CD4-positive, alpha-beta T cell treated with Interleukin-1 beta for 1 hour (primary cell): Measurements from ENCODE around the gene SNCB.

Experiments used
- DNase-seq, 2 donors: peaks; one replicate each; pipeline ENCODE4 v3.0.0-alpha.2; 2020 to 2022

SNCB gene

DNA sequence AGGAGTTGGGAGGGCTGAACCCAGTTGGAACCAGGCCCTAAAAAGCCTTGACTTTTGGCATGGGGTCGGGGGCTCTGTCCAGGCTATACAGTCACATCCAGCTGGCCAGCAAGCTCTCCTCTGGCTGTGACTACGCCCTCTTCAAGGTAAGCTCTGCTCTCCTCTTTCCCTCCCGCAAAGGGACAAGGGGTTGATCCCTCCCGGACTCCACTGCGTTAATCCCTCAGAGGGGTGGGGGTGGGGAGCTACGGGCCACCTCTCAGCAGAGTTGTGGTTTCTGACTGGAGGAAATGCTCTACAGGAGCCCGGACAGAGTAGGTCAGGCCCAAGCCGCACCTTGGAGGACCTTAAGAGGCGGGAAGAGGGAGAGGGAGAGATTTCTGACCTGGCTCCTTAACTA is 14.0 kb upstream of the SNCB start:
- DNase-seq: no peak

DNA sequence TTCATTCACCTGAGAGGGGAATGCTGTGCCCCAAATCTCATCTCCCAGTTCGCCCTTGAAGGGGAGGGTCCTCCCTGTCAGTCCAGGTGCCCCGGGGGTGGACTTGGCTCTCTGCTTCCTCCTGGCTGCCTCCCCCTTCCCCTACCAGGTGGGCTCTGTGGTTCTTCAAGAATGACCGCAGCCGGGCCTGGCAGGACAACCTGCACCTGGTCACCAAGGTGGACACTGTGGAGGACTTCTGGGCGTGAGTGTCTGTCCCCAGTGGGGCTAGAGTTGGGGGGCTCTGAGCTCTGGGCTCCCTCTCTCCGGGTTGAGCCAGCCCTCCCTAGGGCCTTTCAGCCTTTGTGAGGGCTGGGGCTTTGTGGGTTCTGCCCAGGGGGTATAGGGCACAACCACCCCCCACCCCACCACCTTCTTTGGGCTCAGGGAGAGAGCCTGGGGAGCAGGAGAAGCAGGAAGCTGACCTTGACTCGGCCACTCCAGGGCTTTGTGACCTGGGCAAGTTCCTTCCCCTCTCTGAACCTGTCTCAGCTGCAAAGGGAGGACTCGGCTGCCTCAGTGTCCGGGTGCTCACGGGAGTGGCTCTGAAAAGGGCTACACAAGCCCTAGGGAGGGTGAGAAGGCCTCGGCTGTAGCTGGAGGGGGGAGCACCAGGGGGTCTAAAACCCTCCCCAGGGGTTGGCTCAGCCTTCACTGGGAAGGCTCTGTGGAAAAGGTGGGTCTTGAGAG is 13.3 kb upstream of the SNCB start:
- DNase-seq: no peak

DNA sequence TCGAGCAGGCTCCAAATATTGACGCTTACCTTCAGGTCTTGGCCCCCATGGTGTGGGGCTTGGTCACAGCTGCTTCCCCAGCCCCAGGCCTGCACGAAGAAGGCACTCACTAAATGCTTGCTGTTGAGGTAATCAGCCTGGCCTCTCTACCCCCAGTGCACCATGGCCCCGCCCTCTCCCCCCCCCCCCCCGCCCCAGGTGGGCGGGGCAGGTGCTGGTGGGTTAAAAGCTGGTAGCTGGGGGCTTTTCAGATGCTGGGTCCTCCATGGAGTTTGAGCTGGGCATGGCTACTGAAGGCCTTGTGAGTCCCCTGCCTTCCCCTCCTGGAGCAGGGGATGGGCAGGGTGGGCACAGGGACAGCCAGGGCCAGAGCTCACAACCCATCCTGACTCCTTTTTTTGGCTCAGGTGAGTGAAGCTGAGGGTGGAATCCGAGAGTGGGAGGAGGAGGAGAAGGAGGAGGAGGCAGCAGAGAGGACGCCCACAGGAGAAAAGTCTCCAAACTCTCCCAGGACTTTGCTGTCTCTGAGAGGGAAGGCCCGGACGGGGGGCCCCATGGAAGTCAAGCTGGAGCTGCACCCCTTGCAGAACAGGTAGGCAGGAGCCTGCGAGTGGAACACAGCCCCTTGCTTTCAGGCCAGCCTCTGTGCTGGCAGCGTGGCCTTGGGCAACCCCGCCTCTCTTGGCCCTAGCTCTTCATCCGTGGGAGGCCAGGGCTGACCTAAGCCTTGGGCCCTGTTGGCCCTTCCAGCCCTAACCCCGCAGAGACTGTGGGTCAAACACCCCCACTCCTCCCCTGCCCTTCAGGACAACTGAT is 12.5 kb upstream of the SNCB start:
- DNase-seq: no peak

DNA sequence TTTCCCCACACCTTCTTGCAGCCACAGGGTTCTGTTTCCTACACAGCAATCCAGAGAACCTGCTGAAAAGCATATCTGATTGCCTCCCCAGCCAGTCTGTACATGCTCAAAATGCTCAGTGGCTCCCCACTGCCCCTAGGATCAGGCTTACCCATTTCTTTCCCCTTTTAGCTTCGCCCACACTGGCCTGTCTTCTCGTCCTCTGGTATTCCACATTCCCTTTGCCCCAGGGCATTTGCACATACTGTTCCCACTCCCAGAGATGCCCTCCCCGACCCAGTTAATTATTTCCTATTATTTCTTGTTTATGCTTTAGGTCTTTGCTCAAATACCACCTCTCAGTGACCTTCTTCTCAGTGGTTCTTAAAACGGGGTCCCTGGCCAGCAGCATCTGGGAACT is 10.3 kb upstream of the SNCB start:
- no peak for DNase-seq

DNA sequence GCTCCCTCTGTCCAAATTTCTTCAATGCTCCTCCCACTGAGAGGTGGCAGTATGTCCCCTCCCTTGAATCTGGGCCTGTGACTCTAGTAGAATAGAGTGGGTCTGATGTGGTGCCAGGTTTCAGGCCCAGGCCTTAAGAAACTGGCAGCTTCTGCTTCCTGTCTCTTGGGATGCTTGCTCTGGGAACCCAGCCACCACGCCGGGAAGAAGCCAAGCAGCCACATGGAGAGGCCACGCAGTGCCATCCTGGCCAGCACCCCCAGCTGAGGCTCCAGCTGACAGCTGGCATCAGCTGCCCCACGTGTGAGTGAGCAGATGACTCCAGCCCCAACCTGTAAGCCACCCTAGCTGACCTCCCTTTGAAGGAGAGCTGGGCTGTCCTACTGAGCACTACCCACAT is 9.6 kb upstream of the SNCB start:
- DNase-seq: no peak

DNA sequence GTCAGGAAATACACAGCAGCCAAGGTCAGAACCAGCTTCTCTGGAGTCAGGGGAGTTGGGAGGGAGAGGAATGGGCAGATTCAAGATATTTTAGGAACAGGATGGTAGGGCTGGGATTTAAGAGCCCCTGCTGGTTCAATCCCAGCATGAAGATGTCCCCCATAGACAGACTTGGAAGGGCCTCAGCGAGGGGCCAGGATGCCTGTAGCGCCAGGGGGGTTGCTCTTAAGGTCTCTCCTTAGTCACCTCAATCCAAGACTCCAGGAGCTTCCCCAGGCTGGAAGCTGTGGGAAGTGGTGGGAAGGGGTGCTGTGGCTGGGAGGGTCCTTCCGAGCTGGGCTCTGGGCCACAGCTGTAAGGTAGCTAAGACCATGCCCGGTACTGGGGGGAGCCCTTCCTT is 8.9 kb upstream of the SNCB start:
- DNase-seq: no peak

DNA sequence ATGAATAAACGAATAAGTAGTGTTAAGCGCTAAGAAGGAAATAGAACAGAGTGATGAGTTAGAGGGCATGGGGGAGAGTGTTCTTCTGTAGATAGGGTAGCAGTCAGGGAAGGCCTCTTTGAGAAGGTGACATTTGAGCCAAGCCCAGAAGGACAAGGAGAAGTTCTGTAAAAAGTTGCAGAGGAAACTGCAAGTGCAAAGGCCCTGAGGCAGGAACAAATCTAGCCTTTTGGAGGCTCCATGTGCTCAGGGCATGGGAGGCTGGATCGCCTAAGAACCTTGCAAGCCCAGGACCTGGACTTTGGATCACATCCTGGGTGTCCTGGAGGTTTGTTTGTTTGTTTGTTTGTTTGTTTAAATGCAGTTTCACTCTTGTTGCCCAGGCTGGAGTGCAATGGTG is 8.1 kb upstream of the SNCB start:
- no peak for DNase-seq

DNA sequence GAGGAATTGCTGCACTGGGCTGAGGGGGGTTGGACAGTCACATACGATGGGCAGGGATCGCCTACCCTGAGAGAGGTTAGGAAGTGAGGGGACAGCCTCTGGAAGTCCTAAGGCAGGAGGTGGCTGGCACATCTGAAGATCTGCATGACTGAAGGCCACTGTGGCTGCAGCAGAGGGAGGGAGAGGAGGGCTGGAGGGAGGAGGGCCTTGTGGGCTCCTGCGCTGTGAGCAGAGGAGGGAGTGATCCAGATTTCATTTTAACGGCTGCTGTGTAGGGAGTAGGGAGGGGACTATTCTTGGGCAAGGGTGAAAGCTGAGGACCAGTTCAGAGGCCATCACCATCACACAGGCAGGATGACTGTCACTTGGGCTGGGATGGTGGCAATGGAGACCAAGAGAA is 7.2 kb upstream of the SNCB start:
- DNase-seq: no peak

DNA sequence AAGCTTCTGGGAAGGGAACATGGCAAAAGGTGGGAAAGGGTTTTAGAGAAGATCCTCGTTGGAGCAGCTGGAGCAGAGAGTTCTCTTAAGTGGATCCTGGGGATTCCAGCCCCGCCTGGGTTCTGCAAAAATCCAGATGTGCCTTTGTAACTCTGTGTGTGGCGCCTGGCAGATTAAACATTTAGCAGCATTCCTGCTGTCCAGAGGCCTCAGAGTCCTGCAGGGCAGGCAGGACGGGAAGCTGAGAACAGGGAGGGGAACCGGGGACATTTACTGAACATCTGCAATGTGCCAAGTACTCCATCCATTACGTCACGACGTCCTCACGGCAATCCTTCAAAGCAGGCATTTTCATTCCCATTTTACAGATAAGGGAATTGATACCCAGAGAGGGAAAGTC is 6.1 kb upstream of the SNCB start:
- DNase-seq: no peak

DNA sequence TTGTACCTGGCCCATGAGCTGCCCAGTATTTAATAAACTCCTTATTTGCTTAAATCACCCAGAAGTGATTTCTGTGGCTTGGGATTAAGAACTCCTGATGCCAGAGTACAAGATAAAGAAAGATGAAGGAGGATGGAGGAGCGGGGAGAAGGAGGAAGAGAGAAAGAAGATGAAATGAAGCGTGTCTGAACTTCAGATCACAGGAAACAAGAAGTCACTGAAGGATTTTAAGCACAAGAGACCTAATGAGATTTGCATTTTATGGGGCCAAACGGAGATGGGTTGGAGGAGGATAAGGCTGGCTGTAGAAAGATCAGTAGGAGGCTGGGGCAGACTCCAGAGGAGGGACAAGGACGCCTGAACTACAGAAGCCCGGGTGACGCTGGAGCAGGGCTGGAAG is 3.3 kb upstream of the SNCB start:
- no peak for DNase-seq

DNA sequence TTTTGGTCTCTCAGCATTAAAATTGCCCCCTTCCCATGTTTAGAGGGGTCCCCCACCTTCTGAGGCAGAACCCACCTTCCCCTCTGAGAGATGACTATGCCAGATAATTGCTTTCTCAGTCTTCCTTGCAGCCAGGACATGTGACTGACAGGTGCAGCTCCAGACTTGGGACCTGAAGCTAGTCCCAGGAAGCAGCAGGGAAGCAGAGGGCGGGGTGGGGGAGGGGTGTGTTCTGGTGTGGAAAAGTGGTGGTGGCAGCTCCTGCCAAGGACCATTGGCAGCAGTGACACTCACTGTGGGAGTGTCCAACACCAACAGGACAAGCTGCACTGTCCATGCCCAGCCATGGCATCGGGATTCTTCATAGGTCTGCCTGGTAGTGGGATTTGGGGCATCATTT is 2.4 kb upstream of the SNCB start:
- no peak for DNase-seq

DNA sequence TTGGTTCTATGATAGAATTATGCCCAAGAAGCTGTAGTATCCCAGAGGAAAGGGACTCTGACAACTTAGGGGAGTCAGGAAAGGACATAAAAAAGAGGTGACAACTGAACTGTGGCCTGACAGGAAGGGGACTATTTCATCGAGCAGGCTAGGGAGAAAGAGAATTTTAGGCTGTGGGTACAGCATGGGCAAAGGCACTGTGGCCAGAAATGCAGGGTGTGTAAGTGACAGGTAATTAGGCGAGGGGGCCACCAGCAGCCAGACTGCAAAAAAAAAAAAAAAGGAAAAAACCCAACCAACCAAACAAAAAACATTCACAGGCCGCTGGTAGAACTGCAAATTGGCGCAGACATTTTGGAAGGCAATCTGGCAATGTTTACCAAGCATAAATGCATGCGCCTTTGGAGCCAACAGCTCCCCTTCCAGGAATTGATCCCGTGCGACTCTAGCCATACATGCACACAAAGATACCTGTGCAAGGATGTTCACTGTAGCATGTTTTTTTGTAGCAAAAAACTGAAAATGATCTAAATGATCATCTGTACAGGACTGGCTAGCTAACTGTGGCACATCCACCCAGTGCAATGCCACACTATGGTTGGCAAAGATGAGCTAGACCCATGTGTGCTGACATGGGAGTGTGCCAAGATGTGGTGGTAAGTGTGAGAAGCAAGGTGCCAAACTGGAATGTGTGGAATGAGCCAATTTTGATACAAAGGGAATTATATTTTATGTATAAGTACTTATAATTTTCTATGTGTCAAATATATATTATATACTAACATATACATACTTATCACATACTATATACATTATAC is 1.3 kb upstream of the SNCB start:
- no peak for DNase-seq

DNA sequence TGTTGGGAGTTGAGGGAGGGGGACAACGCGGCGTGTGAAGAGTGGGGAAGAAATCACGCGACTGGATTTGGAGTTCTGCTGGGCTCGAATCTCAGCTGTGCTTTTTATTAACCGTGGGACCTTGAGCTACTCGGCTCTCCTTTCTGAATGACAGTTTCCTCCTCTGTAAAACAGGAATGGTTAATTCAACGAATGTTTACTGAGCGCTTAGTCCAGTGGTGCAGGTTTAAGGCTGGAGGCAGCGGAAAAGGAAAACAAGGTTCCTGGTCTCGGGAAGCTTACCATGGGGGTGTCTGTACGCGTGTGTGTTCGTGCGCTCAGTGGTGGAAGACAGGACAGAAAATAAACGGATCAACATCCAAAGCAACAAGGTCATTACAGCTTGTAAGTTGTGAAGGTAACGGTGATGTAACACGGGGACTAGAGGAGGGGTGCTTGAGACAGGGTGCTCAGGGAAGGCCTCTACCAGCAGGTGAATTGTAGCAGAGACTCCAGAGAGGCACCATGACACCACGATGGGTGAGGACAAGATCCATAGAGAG is 418 bp upstream of the SNCB start:
- no peak for DNase-seq

DNA sequence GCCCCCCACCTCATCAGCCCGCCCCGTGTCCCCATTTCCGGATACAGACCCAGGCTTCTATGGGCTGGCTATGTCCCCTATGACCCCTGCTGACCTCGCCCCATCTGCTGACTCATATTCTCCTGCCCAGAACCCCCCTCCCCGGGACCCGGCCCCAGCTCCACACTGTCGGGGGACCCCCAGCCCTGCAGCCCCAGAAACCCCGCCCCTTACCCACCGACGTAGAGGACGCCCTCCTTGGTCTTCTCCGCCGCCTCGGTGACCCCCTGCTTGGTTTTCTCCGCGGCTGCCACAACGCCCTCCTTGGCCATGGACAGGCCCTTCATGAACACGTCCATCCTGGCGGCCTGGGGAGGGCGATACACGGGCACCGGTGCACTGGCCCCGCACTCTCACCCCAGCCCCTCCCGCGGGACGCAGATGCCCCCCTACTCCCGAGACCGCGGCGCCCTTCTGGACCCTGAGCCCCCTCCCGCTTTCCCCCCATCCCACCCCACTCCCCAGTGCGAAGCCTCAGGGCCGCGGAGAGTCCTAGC is 949 bp downstream of the SNCB start:
- DNase-seq: no peak

DNA sequence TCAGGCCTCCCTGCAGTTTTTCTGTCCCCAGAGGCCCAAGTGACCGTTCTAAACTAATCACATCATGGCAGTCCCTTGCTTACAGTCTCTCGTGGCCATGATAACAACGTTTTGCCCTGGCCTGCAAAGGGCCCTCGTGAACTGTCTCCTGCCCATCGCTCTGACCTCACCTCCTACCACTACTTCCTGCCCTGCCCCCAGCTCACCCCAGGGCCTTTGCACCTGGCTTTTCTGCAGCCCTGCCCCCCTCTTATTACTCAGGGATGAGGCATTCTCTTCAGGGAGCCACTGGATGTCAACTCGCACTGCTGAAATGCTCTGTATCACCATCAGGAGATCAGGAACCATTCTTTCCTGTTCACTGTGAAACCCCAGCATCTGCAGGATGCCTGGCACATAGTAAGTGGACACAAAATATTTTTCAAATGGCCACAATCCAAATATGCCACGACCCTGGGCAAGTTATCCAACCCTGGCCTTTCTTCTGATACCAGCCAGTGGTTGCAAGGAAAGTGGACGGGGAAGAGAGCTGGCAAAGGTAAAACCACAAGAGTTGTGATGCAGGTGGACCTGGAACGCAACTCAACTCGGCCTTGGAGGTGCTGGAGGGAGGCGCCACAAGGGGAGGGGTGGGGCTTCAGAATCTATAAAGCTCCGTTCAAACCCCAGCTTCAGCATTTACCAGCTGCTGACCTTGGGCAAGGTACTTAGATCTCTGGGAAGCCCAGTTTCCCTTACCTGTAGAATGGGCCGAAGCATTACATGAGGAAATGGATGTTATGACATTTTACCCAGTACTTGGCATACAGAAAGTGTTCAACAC is 1.7 kb downstream of the SNCB start:
- no peak for DNase-seq

DNA sequence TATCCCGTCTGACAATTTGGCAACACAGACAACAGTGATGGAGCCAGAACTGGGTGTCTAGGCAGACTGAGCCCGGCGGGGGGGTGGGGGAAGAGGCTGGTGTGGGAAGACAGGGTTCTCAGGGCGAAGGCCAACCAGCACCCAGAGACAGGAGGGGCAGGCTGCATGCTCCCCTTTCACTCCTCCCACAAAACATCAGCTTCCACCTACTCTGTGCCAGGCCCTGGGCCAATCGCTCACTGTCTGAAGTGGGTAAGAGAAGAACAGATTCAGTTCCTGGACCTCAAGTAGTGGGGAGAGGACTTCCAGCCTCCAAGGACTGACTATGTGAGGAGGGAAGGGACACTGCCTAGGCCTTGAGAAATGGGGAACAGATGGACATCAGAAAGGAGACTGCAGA is 2.8 kb downstream of the SNCB start:
- no peak for DNase-seq

DNA sequence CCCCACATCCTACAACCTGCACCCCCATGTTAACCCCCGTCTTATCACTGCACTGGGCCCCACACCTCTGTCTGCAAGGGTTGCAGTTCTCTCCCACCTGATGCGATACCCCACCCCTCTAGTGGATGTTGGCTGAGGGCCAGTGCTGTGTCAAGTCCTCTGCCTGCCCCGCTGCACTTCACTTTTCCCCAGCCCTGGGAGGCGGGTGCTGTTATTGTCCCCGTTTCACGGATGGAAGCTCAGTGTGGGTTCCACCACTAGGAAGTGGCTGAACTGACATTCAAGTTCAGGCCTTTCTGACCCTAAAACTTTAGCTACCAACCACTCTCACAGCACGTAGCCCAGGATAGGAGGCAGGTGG is 3.5 kb downstream of the SNCB start:
- no peak for DNase-seq

DNA sequence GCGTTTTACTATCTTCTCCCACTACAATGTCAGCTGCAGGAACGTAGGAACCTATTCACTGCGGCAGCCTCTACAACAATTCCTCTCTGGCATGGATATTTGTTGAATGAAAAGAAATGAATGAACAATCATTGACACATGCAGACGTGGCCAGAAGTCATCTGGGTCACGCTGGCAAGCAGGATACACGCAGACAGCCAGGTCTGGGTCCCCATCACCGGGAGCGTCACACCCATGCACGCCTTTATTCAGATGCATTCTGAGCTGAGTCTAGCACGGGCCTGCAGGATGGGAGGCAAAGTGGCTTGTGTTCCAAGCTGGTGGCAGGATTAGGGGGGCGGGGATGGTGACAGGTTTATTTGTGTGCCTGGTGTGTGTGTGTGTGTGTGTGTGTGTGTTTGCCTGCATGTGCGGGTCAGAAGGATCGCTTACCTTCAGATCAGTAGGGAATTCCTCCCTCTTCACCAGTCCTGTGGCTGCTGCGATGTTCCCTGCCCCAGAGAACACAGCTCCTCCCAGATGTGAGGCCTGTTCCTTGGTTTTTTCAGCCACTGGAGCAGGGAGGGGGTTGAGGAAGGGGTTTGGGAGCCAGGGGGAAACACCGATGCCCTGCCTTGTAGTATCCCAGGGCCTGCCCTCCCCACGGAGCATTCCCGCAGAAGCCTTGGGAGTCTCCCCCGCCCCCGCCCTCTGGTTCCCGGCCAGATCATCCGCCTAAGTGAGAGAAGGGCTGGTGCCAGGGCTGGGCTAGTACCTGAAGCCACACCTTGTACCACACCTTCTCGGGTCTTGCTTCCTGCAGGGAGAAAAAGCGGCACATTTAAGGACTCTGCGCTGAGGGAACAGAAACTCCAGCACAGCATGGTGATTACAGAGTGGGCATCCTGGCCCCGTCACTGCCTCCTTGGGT is 4.1 kb downstream of the SNCB start:
- DNase-seq: no peak

DNA sequence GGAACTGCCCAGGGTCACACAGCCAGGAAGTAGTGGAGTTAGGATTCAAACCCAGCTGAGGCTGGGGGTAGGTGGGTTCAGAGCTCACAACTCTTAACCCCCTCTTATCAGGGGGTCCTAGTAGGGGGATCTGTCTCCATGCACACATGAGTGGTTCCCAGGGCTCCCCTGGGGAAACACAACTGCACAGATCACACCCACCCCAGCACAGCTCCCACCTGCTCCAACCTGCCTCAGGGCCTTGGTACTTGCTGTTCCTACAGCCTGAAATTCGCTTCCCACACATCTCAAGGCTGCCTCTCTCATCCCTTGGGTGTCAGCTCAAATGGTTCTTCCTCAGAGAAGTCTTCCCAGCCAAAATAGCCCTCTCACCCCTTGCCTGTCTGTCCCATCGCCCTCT is 4.8 kb downstream of the SNCB start:
- no peak for DNase-seq

DNA sequence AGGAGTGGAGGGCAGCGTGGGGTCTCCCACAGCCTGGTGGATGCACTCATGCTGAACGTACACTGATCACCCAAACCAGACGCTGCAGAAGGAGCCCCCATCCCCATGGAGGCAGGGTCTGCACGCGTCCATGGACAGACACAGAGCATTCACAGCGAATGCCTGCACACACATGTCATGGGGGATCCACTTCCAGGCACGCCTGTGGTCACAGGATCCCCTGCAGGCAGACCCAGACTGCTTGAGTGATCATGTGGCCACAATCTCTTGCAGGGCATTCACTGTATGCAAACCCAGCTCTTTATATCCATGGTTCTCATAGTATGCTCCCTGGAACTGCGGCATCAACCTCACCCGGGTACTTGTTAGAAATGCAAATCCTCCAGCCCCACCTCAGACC is 5.4 kb downstream of the SNCB start:
- no peak for DNase-seq

DNA sequence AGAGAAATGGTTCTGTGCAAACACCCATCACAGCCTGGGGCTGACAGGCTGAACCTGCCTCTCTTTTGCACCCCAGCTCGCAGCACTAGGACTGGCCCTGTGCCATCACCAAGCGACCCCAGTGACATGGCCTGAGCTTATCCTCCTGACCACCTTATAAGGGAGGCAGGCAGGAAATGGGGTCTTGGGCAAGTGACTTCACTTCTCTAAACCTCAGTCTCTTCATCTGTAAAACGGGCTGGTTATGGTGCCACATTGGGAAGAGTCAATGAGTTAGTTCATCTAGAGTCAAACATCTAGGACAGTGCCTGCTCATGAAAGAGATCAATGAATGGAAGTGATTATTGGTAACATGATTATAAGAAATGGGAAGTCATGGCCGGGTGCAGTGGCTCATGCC is 6.2 kb downstream of the SNCB start:
- DNase-seq: no peak
